SK-N-SH treated with all-trans-retinoic acid at 6 μM for 48 hours (cell line): Measurements from ENCODE around the gene ZCCHC14.

ENCODE experiments used
- ATAC-seq: fragments of 200-7000 bp; cut with Tn5 transposase; 3 replicates; pipeline ENCODE4 v1.9.1; 2020; ENCODE audit warnings: mild to moderate bottlenecking, moderate library complexity
- ARNTL ChIP-seq: fragments of 450-650 bp; formaldehyde crosslinking; IDR thresholded peaks from 2 replicates; pipeline ENCODE4 v1.5.0; 2020; ENCODE audit warnings: low read depth, mild to moderate bottlenecking, moderate library complexity, borderline replicate concordance
- BACH2 ChIP-seq: fragments of 250-450 bp; sonication (Bioruptor Pico); IDR thresholded peaks from 2 replicates; pipeline ENCODE4 v1.9.0; 2021; ENCODE audit warnings: mild to moderate bottlenecking, borderline replicate concordance
- CSRNP3 ChIP-seq: fragments of 250-450 bp; sonication (Bioruptor Pico); IDR thresholded peaks from 2 replicates; pipeline ENCODE4 v1.5.1; 2021; ENCODE audit warnings: mild to moderate bottlenecking, moderate library complexity
- ESRRG ChIP-seq: fragments of 250-450 bp; sonication (Bioruptor Pico); IDR thresholded peaks from 2 replicates; pipeline ENCODE4 v1.6.1; 2021; ENCODE audit warnings: mild to moderate bottlenecking
- GLIS3 ChIP-seq: fragments of 250-450 bp; sonication (Bioruptor Pico); IDR thresholded peaks from 2 replicates; pipeline ENCODE4 v1.5.0; 2020; ENCODE audit warnings: mild to moderate bottlenecking, moderate library complexity
- ISL1 ChIP-seq: fragments of 250-450 bp; sonication (Bioruptor Pico); IDR thresholded peaks from 2 replicates; pipeline ENCODE4 v2.1.2; 2022; ENCODE audit warnings: mild to moderate bottlenecking, moderate library complexity
- OSR1 ChIP-seq: fragments of 250-450 bp; sonication (Bioruptor Pico); IDR thresholded peaks from 2 replicates; pipeline ENCODE4 v1.8.0; 2022; ENCODE audit warnings: moderate library complexity, mild to moderate bottlenecking, inconsistent platforms
- PATZ1 ChIP-seq: fragments of 250-450 bp; sonication (Bioruptor Pico); IDR thresholded peaks from 2 replicates; pipeline ENCODE4 v1.8.0; 2020; ENCODE audit warnings: mild to moderate bottlenecking, moderate library complexity, borderline replicate concordance
- POU6F1 ChIP-seq: fragments of 250-450 bp; sonication (Bioruptor Pico); IDR thresholded peaks from 2 replicates; pipeline ENCODE4 v1.8.0; 2021; ENCODE audit warnings: low read depth, mild to moderate bottlenecking, moderate library complexity, borderline replicate concordance
- PPARA ChIP-seq: fragments of 250-450 bp; sonication (Bioruptor Pico); IDR thresholded peaks from 2 replicates; pipeline ENCODE4 v1.5.0; 2020; ENCODE audit warnings: mild to moderate bottlenecking, borderline replicate concordance
- RARB ChIP-seq: fragments of 250-450 bp; sonication (Bioruptor Pico); IDR thresholded peaks from 2 replicates; pipeline ENCODE4 v1.8.0; 2021; ENCODE audit warnings: mild to moderate bottlenecking, moderate library complexity
- SNAI2 ChIP-seq: fragments of 250-450 bp; sonication (Bioruptor Pico); IDR thresholded peaks from 2 replicates; pipeline ENCODE4 v1.5.0; 2020; ENCODE audit warnings: mild to moderate bottlenecking, moderate library complexity
- TCF4 ChIP-seq: fragments of 250-450 bp; sonication (Bioruptor Pico); IDR thresholded peaks from 2 replicates; pipeline ENCODE4 v1.8.0; 2021; ENCODE audit warnings: mild to moderate bottlenecking, moderate library complexity, borderline replicate concordance
- TOX ChIP-seq: fragments of 250-450 bp; sonication (Bioruptor Pico); IDR thresholded peaks from 2 replicates; pipeline ENCODE4 v1.8.0; 2021; ENCODE audit warnings: mild to moderate bottlenecking, moderate library complexity, borderline replicate concordance
- TSHZ2 ChIP-seq: fragments of 250-450 bp; sonication (Bioruptor Pico); IDR thresholded peaks from 2 replicates; pipeline ENCODE4 v1.5.0; 2020; ENCODE audit warnings: mild to moderate bottlenecking, moderate library complexity
- ZC3H10 ChIP-seq: fragments of 250-450 bp; sonication (Bioruptor Pico); IDR thresholded peaks from 2 replicates; pipeline ENCODE4 v1.5.1; 2021; ENCODE audit warnings: mild to moderate bottlenecking, moderate library complexity
- ZFP3 ChIP-seq: fragments of 250-450 bp; sonication (Bioruptor Pico); IDR thresholded peaks from 2 replicates; pipeline ENCODE4 v1.5.0; 2020; ENCODE audit warnings: mild to moderate bottlenecking, moderate library complexity
- ZFP30 ChIP-seq: fragments of 450-650 bp; formaldehyde crosslinking; IDR thresholded peaks from 2 replicates; pipeline ENCODE4 v1.5.0; 2022; ENCODE audit warnings: mild to moderate bottlenecking, moderate library complexity
- ZNF70 ChIP-seq: fragments of 450-650 bp; formaldehyde crosslinking; IDR thresholded peaks from 2 replicates; pipeline ENCODE4 v1.5.0; 2020; ENCODE audit warnings: mild to moderate bottlenecking, moderate library complexity
- ZNF8 ChIP-seq: fragments of 450-650 bp; formaldehyde crosslinking; IDR thresholded peaks from 2 replicates; pipeline ENCODE4 v1.5.0; 2020; ENCODE audit warnings: mild to moderate bottlenecking, moderate library complexity
- TF ChIP-seq, protein P1 (sequence below): fragments of 250-450 bp; sonication (Bioruptor Pico); IDR thresholded peaks from 2 replicates; pipeline ENCODE4 v1.5.1; 2020; ENCODE audit warnings: low read depth, mild to moderate bottlenecking, moderate library complexity

ZCCHC14 gene

GRCh38 chr16:87535457-87535854 is 42.6 kb upstream of the ZCCHC14 start:
- no peak for ATAC-seq
- TF ChIP-seq ARNTL (CRISPR knock-in tag) (no peak), ZFP30 (CRISPR knock-in tag) (no peak), GLIS3 (CRISPR knock-in tag) (no peak), TOX (no peak), PATZ1 (CRISPR knock-in tag) (no peak), BACH2 (CRISPR knock-in tag) (no peak), ZFP3 (CRISPR knock-in tag) (no peak), ZNF8 (CRISPR knock-in tag) (no peak), OSR1 (CRISPR knock-in tag) (no peak), CSRNP3 (CRISPR knock-in tag) (no peak), TSHZ2 (CRISPR knock-in tag) (no peak), RARB (CRISPR knock-in tag) (no peak), ESRRG (CRISPR knock-in tag) (no peak), PPARA (no peak), POU6F1 (no peak), SNAI2 (CRISPR knock-in tag) (no peak), ZNF70 (CRISPR knock-in tag) (no peak), ISL1 (no peak), ZC3H10 (CRISPR knock-in tag) (no peak)
- TF ChIP-seq, protein P1, sequence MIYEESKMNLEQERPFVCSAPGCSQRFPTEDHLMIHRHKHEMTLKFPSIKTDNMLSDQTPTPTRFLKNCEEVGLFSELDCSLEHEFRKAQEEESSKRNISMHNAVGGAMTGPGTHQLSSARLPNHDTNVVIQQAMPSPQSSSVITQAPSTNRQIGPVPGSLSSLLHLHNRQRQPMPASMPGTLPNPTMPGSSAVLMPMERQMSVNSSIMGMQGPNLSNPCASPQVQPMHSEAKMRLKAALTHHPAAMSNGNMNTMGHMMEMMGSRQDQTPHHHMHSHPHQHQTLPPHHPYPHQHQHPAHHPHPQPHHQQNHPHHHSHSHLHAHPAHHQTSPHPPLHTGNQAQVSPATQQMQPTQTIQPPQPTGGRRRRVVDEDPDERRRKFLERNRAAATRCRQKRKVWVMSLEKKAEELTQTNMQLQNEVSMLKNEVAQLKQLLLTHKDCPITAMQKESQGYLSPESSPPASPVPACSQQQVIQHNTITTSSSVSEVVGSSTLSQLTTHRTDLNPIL (CRISPR knock-in tag) = no peak

DNA sequence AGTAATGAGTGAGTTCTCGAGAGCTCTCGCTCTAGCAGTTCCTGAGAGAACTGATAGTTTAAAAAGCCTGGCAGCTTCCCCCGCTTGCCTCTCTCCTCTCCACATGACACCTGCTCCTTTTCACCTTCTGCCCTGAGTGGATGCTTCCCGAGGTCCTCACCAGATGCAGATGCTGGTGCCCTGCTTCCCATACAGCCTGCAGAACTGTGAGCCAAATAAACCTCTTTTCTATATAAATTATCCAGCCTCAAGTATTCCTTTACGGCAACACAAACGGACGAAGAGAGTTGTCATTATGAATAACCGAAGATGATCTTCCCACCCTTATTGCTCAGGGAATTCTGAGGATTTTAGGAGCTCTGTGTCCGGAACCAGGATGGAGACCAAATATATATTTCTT is 41.9 kb upstream of the ZCCHC14 start:
- ATAC-seq = no peak

More for the DNA sequence above, 41.9 kb upstream of the ZCCHC14 start:
- no peak for TF ChIP-seq PATZ1 (CRISPR knock-in tag)
- no peak for TF ChIP-seq ZNF8 (CRISPR knock-in tag)
- no peak for TF ChIP-seq BACH2 (CRISPR knock-in tag)
- TF ChIP-seq PPARA = no peak
- TF ChIP-seq SNAI2 (CRISPR knock-in tag) = no peak
- TF ChIP-seq GLIS3 (CRISPR knock-in tag) = no peak
- TF ChIP-seq OSR1 (CRISPR knock-in tag) = no peak
- no peak for TF ChIP-seq TCF4 (CRISPR knock-in tag)
- no peak for TF ChIP-seq TSHZ2 (CRISPR knock-in tag)
- no peak for TF ChIP-seq TOX
- TF ChIP-seq ARNTL (CRISPR knock-in tag) = no peak
